Heart right ventricle (tissue), 16 donors: ENCODE results near the gene HNRNPA2B1. TPM values are rescaled to one million over a fixed set of nuclear protein-coding genes. Genes with fewer than 3 reads are reported as not detected.
"Not testable (repeated sequence)": the region's sequence is repeated elsewhere in the genome, so short reads cannot be mapped to it uniquely, and the experiment has no call there.

ENCODE experiments used
- ATAC-seq, 8 donors: fragments of 200-7000 bp; cut with Tn5 transposase; one replicate each; pipeline ENCODE4 v1.9.1; 2020; ENCODE audit warnings: mild to moderate bottlenecking in 8 of 8, moderate library complexity in 8 of 8, moderate number of reproducible peaks in 1 of 8
- DNase-seq, 2 donors: peaks; one replicate each; pipeline ENCODE4 v3.0.0-alpha.2; 2020
- H3K27ac ChIP-seq, 10 donors: fragments of 200-600 bp; sonication (generic) in 2 of 10; one replicate each; pipeline versions ENCODE4 v1.5.0 to v1.8.0; 2020 to 2022; ENCODE audit warnings: mild to moderate bottlenecking in 3 of 10
- H3K27me3 ChIP-seq, 7 donors: fragments of 200-600 bp; one replicate each; pipeline ENCODE4 v1.8.0; 2021 to 2022; ENCODE audit warnings: mild to moderate bottlenecking in 2 of 7
- H3K36me3 ChIP-seq, 9 donors: fragments of 200-600 bp; sonication (generic) in 1 of 9; one replicate each; pipeline versions ENCODE4 v1.5.0 to v1.8.0; 2020 to 2022; ENCODE audit warnings: mild to moderate bottlenecking in 2 of 9
- H3K4me1 ChIP-seq, 9 donors: fragments of 200-600 bp; sonication (generic) in 1 of 9; one replicate each; pipeline versions ENCODE4 v1.5.0 to v1.8.0; 2020 to 2022; ENCODE audit warnings: mild to moderate bottlenecking in 4 of 9
- H3K4me3 ChIP-seq, 10 donors: fragments of 200-600 bp; sonication (generic) in 2 of 10; one replicate each; pipeline versions ENCODE4 v1.5.0 to v1.8.0; 2020 to 2022; ENCODE audit warnings: mild to moderate bottlenecking in 7 of 10, moderate library complexity in 2 of 10
- H3K9me3 ChIP-seq, 11 donors: fragments of 200-600 bp in 10 of 11; sonication (generic) in 2 of 11; one replicate each; pipeline versions ENCODE4 v1.5.0 to v1.8.0; 2013 to 2022; ENCODE audit warnings: mild to moderate bottlenecking in 2 of 11, control low read depth in 1 of 11, moderate library complexity in 1 of 11
- CTCF ChIP-seq, 9 donors: fragments of 200-600 bp; sonication (generic) in 2 of 9; IDR thresholded peaks; one replicate each; pipeline versions ENCODE4 v1.5.0 to v1.8.0; 2021 to 2022; ENCODE audit warnings: antibody characterized with exemption in 9 of 9, mild to moderate bottlenecking in 5 of 9, moderate library complexity in 1 of 9
- WGBS, 2 donors: extraction: QIAGEN DNeasy Blood & Tissue Kit; methylation state at CpG; one replicate each; pipeline ENCODE4 v1.1.7; 2013; ENCODE audit warnings: inconsistent platforms in 1 of 2; 5-methylcytosine and 5-hydroxymethylcytosine counted together
- intact Hi-C, 10 donors: fragments of 100-400 bp; cut with DNase I; formaldehyde crosslinking; loops; one replicate each; pipeline versions ENCODE4 v1.11.1 to v1.14.2; 2022
- polyA plus RNA-seq, 2 donors: library from polyadenylated mRNA; stranded (reverse); fragments of 200-250 nt; gene quantifications; one replicate each; pipeline ENCODE4 v1.2.3, GENCODE V29; 2013
- total RNA-seq, 10 donors: library from RNA; stranded (reverse); fragmentation: NEBNext Ultra II Directional in 3 of 10; extraction: Animal tissue kit (Norgen Biotek cat#: 25700) in 3 of 10; gene quantifications; one replicate each; pipeline versions ENCODE4 v1.2.1 to v1.2.4, GENCODE V29; 2021 to 2023
- donor health status: Arrhythmogenic right ventricular cardiomyopathy.
- donor health status: ischemic (EF 13 %, LVEDD 7.1; RV severe dilation, severe dysfunction).
- donor health status: healthy with polysubstance abuse.
- donor health status: DM: no; HTN: yes; CAD: no.
- donor health status: DM: no; HTN: no; CAD: no.
- donor health status: ischemic (EF 25% LVEDD 6.9; RV normal size, moderate dysfunction).
- donor health status: ischemic (EF 25% LVEDD 5.7; RV mildly dilated, moderate dysfunction).
- donor health status: healthy.
- donor health status: DM: yes; HTN: yes; CAD: no.
- donor health status: Ischemic cardiomyopathy.
- donor health status: ischemic (EF 35%, LVEDD 5.7; RV mildly dilated, moderate dysfunction).
- donor health status: nonischemic (EF 11% LVEDD 7.7; RV severe dilation, severe dysfunction).
- donor health status: DM: yes; HTN: yes; CAD: no.
- donor health status: PGD.
- donor health status: ischemic (EF 29% LVEDD 5.4; RV normal size, mild dysfunction).
- donor health status: nonischemic (EF 23%, LVEDD 6.1; RV moderate dilation, normal function).

HNRNPA2B1 gene
- total and polyA plus RNA-seq, 12 donors, result 364 to 667 (median 404) TPM

DNA sequence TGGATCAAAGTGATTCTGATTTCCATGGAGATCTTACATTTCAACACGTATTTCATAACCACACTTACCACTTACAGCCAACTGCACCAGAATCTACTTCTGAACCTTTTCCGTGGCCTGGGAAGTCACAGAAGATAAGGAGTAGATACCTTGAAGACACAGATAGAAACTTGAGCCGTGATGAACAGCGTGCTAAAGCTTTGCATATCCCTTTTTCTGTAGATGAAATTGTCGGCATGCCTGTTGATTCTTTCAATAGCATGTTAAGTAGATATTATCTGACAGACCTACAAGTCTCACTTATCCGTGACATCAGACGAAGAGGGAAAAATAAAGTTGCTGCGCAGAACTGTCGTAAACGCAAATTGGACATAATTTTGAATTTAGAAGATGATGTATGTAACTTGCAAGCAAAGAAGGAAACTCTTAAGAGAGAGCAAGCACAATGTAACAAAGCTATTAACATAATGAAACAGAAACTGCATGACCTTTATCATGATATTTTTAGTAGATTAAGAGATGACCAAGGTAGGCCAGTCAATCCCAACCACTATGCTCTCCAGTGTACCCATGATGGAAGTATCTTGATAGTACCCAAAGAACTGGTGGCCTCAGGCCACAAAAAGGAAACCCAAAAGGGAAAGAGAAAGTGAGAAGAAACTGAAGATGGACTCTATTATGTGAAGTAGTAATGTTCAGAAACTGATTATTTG is 15.3 kb downstream of the HNRNPA2B1 start:
- 87 to 89% methylated on average over 10 of the region's 10 CpGs for WGBS, 2 donors
- no peaks in the 10 kb centered on the region for H3K9me3 ChIP-seq
- H3K4me3 ChIP-seq, result no peak overlapping the region
- H3K27ac ChIP-seq, result no peak overlapping the region
- peaks cover 0 to 62% (median 29%) of the 10 kb centered on the region in 9 donors for H3K4me1 ChIP-seq
- no peak for ATAC-seq
- no peak for TF ChIP-seq CTCF (IDR thresholded peaks at IDR 0.05)
- intact Hi-C loops, result loop anchor here in 1 of 10 donors (10.0 kb wide), 1 partner anchor 90 kb away; no protein-coding TSS in a partner anchor
- H3K27me3 ChIP-seq, result no peaks in the 10 kb centered on the region
- no peak for DNase-seq
- H3K36me3 ChIP-seq, result peaks cover 0 to 61% (median 28%) of the 10 kb centered on the region in 9 donors

- H3K4me1 ChIP-seq, result peaks cover 0 to 54% (median 29%) of the 10 kb centered on the region in 9 donors
- not testable (repeated sequence) for H3K27me3 ChIP-seq, H3K9me3 ChIP-seq, H3K4me3 ChIP-seq, ATAC-seq, DNase-seq
- peak overlapping the region in 2 of 10 donors; percentile 22 to 45 for H3K27ac ChIP-seq
- 76% methylated on average over 4 of the region's 4 CpGs for WGBS, 2 donors
- intact Hi-C loops, result loop anchor here in 1 of 10 donors (10.0 kb wide), 1 partner anchor 90 kb away; no protein-coding TSS in a partner anchor
- H3K36me3 ChIP-seq, result peaks cover 0 to 53% (median 21%) of the 10 kb centered on the region in 9 donors
These were observed 16.1 kb downstream of the HNRNPA2B1 start for GRCh38 chr7:26184281-26185101.

DNA sequence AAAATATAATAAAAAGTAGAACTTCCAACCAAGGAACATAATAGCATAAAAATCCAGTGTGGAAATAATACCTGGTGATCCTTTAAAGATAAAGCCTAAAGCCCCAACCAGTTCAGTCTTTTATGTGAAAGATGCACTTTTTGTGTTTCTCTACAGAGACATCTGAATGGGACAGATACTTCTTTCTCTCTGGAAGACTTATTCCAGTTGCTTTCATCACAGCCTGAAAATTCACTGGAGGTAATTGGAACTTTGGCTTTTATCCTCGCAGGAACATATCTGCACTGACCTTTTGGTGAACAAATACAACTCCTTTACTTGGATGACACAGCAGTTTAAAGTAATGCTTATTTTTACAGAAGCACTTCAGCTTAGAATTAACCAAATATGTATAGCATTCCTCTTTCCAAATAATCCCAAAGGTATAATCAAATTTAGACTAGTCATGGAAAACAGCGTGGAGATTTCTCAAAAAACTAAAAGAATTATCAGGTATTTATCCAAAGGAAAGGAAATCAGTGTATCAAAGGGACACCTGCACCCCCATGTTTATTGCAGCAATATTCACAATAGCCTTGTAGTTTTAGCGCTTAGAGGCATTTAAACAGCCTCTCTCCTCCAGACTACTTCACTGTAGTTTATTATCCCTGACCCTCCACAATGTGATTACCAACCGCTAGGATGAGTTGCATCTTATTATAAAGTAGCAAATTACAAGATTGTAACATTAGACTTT is 16.8 kb downstream of the HNRNPA2B1 start:
- Histone ChIP-seq H3K4me3 (no peak overlapping the region), H3K4me1 (peaks cover 0 to 47% (median 29%) of the 10 kb centered on the region in 9 donors), H3K9me3 (no peaks in the 10 kb centered on the region), H3K27me3 (no peaks in the 10 kb centered on the region), H3K36me3 (peaks cover 0 to 45% (median 15%) of the 10 kb centered on the region in 9 donors), H3K27ac (peak overlapping the region in 4 of 10 donors; percentile 7 to 45 (median 16))
- WGBS, 2 donors, result 70 to 72% methylated on average over 4 of the region's 4 CpGs
- intact Hi-C loops, result loop anchor here in 2 of 10 donors (2.0 to 10.0 kb wide), 2 partner anchors 13 to 89 kb away; no protein-coding TSS in a partner anchor
- ATAC-seq (no peak), DNase-seq (no peak)
- no peak for TF ChIP-seq CTCF (IDR thresholded peaks at IDR 0.05)

DNA sequence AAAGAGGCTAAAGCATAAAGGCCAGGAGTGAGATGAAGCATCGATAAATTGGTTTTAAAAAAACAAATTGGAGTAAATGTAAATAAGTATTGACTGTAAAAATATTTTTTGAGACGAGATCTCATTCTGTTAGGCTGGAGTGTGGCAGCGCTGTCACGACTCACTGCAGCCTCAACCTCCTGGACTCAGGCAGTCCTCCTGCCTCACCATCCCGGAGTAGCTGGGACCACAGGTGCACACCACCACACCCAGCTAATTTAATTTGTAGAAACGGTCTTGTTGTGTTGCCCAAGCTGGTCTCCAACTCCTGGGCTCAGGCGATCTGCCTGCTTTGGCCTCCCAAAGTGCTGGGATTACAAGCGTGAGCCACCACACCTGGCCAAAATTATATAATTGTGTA is 17.8 kb downstream of the HNRNPA2B1 start:
- Histone ChIP-seq H3K4me1 (peaks cover 0 to 41% (median 29%) of the 10 kb centered on the region in 9 donors), H3K4me3 (no peak overlapping the region), H3K27me3 (no peaks in the 10 kb centered on the region), H3K36me3 (peaks cover 0 to 35% (median 5%) of the 10 kb centered on the region in 9 donors), H3K27ac (peak overlapping the region in 3 of 10 donors; percentile 22 to 45 (median 24)), H3K9me3 (no peaks in the 10 kb centered on the region)
- TF ChIP-seq CTCF (IDR thresholded peaks at IDR 0.05), result no peak
- intact Hi-C loops, result loop anchor here in 2 of 10 donors (2.0 to 10.0 kb wide), 2 partner anchors 14 to 88 kb away; no protein-coding TSS in a partner anchor
- DNase-seq, result no peak
- ATAC-seq, result peak in 2 of 8 donors; percentile 10 to 22
- WGBS, 2 donors, result 83 to 84% methylated on average over 8 of the region's 8 CpGs
